ENCODE measurements around the gene PTOV1. TPM values are rescaled to one million over a fixed set of nuclear protein-coding genes. Genes with fewer than 3 reads are reported as not detected.

Gene PTOV1
- 43.1 and 44.1 TPM in 2 replicates for total RNA-seq

GRCh38 chr19:49850487-49851342, at the start of gene PTOV1:
TSS of gene PTOV1 (plus strand) at chr19:49851159.

GRCh38 chr19:49812997-49813861, 37.7 kb upstream of the PTOV1 start, which contains the start of gene FUZ:
TSS of gene FUZ (minus strand) at chr19:49813292. CDS start at chr19:49813106, 186 bp downstream.

GRCh38 chr19:49817964-49818648, 32.9 kb upstream of the PTOV1 start, which contains the start of gene MED25:
TSS of gene MED25 (plus strand) at chr19:49818289. CDS start at chr19:49818342, 53 bp downstream.

GRCh38 chr19:49866933-49867782, 16.2 kb downstream of the PTOV1 start, which contains the start of gene PNKP:
TSS of gene PNKP (minus strand) at chr19:49867576. CDS start at chr19:49867204, 372 bp downstream.

GRCh38 chr19:49877020-49877878, 26.3 kb downstream of the PTOV1 start, which contains the start of the genes AKT1S1 and TBC1D17:
TSS of gene AKT1S1 (minus strand) at chr19:49877355. CDS start at chr19:49873295, 4,060 bp downstream.
TSS of gene TBC1D17 (plus strand) at chr19:49877702. CDS start at chr19:49877724, 22 bp downstream.

GRCh38 chr19:49896863-49897621, 46.1 kb downstream of the PTOV1 start, which contains the start of gene IL4I1:
TSS of gene IL4I1 (minus strand) at chr19:49896887. CDS start at chr19:49896160, 727 bp downstream.

Other genes with a start within 250 kb of the PTOV1 start
- gene RRAS, start 211.0 kb upstream of the PTOV1 start, total RNA-seq, result 13.0 and 20.7 TPM in 2 replicates
- 4.3 and 4.9 TPM in 2 replicates for gene SCAF1, start 208.9 kb upstream of the PTOV1 start, total RNA-seq
- 28.6 and 36.0 TPM in 2 replicates for gene IRF3, start 185.3 kb upstream of the PTOV1 start, total RNA-seq
- 2.6 and 3.4 TPM in 2 replicates for gene BCL2L12, start 185.2 kb upstream of the PTOV1 start, total RNA-seq
- gene PRMT1, start 173.9 kb upstream of the PTOV1 start, total RNA-seq, result 308 and 326 TPM in 2 replicates
- gene ADM5, start 161.6 kb upstream of the PTOV1 start, total RNA-seq, result 0.22 and 0.52 TPM in 2 replicates
- 11.8 and 12.5 TPM in 2 replicates for gene CPT1C, start 160.0 kb upstream of the PTOV1 start, total RNA-seq
- under 0.01 TPM in 2 replicates for gene TSKS, start 87.9 kb upstream of the PTOV1 start, total RNA-seq
- 41.2 and 50.7 TPM in 2 replicates for gene AP2A1, start 84.2 kb upstream of the PTOV1 start, total RNA-seq
- 12.2 and 14.2 TPM in 2 replicates for gene FUZ, start 37.9 kb upstream of the PTOV1 start, total RNA-seq
- gene MED25, start 32.9 kb upstream of the PTOV1 start, total RNA-seq, result 11.1 and 12.6 TPM in 2 replicates
- gene PNKP, start 16.4 kb downstream of the PTOV1 start, total RNA-seq, result 30.9 and 31.3 TPM in 2 replicates
- gene AKT1S1, start 26.2 kb downstream of the PTOV1 start, total RNA-seq, result 5.9 and 6.8 TPM in 2 replicates
- gene TBC1D17, start 26.5 kb downstream of the PTOV1 start, total RNA-seq, result 5.2 and 7.2 TPM in 2 replicates
- gene IL4I1, start 45.7 kb downstream of the PTOV1 start, total RNA-seq, result 0.52 and 1.6 TPM in 2 replicates
- gene ATF5, start 78.0 kb downstream of the PTOV1 start, total RNA-seq, result 2.6 and 3.5 TPM in 2 replicates
- gene NUP62, start 78.3 kb downstream of the PTOV1 start, total RNA-seq, result 16.6 and 17.8 TPM in 2 replicates
- not detected in 2 replicates for gene SIGLEC11, start 110.0 kb downstream of the PTOV1 start, total RNA-seq
- gene VRK3, start 174.2 kb downstream of the PTOV1 start, total RNA-seq, result 15.3 and 16.3 TPM in 2 replicates
- gene ZNF473, start 174.8 kb downstream of the PTOV1 start, total RNA-seq, result 3.4 and 6.5 TPM in 2 replicates